ENCODE measurements around the gene MPLKIP. TPM values are rescaled to one million over a fixed set of nuclear protein-coding genes. Genes with fewer than 3 reads are reported as not detected.
"Not testable (repeated sequence)": the region's sequence is repeated elsewhere in the genome, so short reads cannot be mapped to it uniquely, and the experiment has no call there.

MPLKIP gene
- total RNA-seq, 3 donors from 2014 or later: 28.5 to 50.6 (median 50.1) TPM

DNA sequence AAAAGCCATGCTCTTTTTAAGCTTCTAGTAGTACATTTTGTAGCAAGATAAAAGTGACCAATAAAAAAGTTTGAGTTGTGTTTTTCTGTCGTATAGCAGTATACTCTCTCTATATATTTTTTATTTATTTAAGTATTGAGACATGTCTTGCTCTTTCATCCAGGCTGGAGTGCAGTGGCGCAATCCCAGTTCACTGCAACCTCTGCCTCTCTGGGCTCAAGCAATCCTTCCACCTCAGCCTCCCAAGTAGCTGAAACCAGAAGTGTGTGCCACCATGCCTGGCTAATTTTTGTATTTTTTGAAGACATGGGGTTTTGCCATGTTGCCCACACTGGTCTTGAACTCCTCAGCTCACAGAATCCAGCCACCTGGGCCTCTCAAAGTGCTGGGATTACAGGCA lies 3.1 kb upstream of the MPLKIP start:
- H3K36me3 ChIP-seq: no peaks in the 10 kb centered on the region
- no peak for DNase-seq (ENCODE audit: low spot score in 2 of 2)
- no peaks in the 10 kb centered on the region for H3K27me3 ChIP-seq
- no peak overlapping the region for H3K27ac ChIP-seq
- TF ChIP-seq POLR2AphosphoS5 (IDR thresholded peaks at IDR 0.05) (no peak), POLR2A (IDR thresholded peaks at IDR 0.05) (no peak)
- TF ChIP-seq, protein P1, sequence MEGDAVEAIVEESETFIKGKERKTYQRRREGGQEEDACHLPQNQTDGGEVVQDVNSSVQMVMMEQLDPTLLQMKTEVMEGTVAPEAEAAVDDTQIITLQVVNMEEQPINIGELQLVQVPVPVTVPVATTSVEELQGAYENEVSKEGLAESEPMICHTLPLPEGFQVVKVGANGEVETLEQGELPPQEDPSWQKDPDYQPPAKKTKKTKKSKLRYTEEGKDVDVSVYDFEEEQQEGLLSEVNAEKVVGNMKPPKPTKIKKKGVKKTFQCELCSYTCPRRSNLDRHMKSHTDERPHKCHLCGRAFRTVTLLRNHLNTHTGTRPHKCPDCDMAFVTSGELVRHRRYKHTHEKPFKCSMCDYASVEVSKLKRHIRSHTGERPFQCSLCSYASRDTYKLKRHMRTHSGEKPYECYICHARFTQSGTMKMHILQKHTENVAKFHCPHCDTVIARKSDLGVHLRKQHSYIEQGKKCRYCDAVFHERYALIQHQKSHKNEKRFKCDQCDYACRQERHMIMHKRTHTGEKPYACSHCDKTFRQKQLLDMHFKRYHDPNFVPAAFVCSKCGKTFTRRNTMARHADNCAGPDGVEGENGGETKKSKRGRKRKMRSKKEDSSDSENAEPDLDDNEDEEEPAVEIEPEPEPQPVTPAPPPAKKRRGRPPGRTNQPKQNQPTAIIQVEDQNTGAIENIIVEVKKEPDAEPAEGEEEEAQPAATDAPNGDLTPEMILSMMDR (IDR thresholded peaks at IDR 0.05): no peak
- peaks cover 0 to 5% of the 10 kb centered on the region in 2 donors for H3K4me1 ChIP-seq
- intact Hi-C loops (cut with DNase I; ENCODE audit: low total_unique reads): no loop called here
- H3K4me3 ChIP-seq: no peak overlapping the region
- H3K9me3 ChIP-seq: no peaks in the 10 kb centered on the region

DNA sequence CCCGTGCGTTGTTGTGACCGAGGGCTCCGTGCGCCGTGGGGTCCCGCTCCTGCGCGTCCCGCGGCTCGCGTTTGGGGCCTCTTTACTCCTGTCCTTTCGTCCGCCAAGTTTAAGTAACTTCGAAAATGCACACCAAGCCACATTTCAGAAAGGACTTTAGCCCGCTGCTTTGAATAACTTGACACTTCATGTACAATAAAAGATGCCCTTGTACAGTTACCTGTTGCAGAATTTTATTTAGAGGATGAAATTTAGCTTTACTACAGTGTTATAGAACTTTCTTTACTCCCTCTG lies 842 bp upstream of the MPLKIP start:
- Histone ChIP-seq H3K4me3 (peak overlapping the region; percentile 91 to 97 (median 97)), H3K27me3 (no peaks in the 10 kb centered on the region), H3K9me3 (no peaks in the 10 kb centered on the region), H3K36me3 (no peaks in the 10 kb centered on the region), H3K4me1 (peaks cover 0 to 5% of the 10 kb centered on the region in 2 donors), H3K27ac (peak overlapping the region; percentile 84 to 90)
- no peak for DNase-seq (ENCODE audit: low spot score in 2 of 2)
- TF ChIP-seq POLR2A (IDR thresholded peaks at IDR 0.05): no peak
- TF ChIP-seq, protein P1 (IDR thresholded peaks at IDR 0.05): no peak
- no peak for TF ChIP-seq POLR2AphosphoS5 (IDR thresholded peaks at IDR 0.05)
- intact Hi-C loops (cut with DNase I; ENCODE audit: low total_unique reads): no loop called here

DNA sequence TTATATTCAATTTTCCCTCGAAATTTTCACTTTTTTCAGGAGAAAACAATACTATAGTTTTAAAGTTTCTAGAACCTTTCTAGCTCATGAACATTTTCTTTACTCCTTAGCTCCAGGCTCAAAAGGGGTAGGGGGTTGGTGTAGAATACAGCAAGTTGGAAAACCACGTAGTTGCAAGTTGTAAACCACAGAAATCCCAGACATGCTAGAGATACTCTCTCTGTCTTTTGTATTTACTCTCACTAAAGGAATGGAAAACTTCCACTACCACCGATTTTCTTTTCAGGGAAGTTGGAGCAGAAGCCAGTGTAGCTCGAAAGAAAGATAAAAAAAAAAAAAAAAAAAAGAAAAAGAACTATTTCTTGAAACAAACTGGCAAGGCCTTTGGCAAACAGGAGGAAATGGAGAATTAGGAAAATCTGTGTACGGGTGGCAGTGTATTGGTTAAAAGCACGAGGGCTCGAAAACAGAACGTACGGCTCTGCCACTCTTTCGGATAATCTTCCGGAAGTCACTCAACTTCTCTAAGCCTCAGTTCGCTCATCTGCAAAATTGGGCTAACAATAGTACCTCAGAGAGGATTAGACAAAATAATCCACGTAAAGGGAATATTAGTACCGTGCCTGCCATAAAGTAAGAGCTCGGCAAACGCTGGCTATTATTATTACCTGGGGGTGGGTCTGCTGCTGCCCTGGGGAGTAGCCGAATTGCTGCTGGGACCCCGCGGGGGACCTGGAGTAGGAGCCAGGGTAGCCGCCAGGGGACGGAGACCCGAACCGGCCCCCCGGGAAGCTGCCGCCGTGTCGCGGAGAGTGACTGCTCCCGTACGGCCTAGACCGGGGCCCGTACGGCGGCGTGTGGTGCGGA lies 628 bp downstream of the MPLKIP start:
- no peak for DNase-seq (ENCODE audit: low spot score in 2 of 2)
- TF ChIP-seq POLR2A (IDR thresholded peaks at IDR 0.05) (no peak), POLR2AphosphoS5 (IDR thresholded peaks at IDR 0.05) (no peak)
- TF ChIP-seq, protein P1 (IDR thresholded peaks at IDR 0.05): no peak
- H3K4me3 ChIP-seq: peak overlapping the region; percentile 91 to 97 (median 97)
- H3K36me3 ChIP-seq: no peaks in the 10 kb centered on the region
- H3K9me3 ChIP-seq: no peaks in the 10 kb centered on the region
- intact Hi-C loops (cut with DNase I; ENCODE audit: low total_unique reads): no loop called here
- H3K27ac ChIP-seq: peak overlapping the region; percentile 84 to 90
- H3K27me3 ChIP-seq: no peaks in the 10 kb centered on the region
- H3K4me1 ChIP-seq: peaks cover 0 to 5% of the 10 kb centered on the region in 2 donors

DNA sequence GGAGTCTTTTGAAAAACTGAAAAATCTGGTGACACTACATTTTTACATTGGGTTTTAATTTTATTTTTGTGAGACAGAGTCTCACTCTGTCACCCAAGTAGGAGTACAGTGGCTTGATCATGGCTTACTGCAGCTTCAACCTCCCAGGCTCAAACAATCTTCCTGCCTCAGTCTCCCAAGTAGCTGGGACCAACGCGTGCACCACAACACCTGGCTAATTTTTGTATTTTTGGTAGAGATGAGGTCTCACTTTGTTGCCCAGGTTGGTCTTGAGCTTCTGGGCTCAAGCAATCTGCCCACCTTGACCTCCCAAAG lies 11.5 kb downstream of the MPLKIP start:
- TF ChIP-seq, protein P1 (IDR thresholded peaks at IDR 0.05): no peak
- TF ChIP-seq POLR2A (IDR thresholded peaks at IDR 0.05) (no peak), POLR2AphosphoS5 (IDR thresholded peaks at IDR 0.05) (no peak)
- intact Hi-C loops (cut with DNase I; ENCODE audit: low total_unique reads): no loop called here
- H3K4me1 ChIP-seq: no peaks in the 10 kb centered on the region

DNA sequence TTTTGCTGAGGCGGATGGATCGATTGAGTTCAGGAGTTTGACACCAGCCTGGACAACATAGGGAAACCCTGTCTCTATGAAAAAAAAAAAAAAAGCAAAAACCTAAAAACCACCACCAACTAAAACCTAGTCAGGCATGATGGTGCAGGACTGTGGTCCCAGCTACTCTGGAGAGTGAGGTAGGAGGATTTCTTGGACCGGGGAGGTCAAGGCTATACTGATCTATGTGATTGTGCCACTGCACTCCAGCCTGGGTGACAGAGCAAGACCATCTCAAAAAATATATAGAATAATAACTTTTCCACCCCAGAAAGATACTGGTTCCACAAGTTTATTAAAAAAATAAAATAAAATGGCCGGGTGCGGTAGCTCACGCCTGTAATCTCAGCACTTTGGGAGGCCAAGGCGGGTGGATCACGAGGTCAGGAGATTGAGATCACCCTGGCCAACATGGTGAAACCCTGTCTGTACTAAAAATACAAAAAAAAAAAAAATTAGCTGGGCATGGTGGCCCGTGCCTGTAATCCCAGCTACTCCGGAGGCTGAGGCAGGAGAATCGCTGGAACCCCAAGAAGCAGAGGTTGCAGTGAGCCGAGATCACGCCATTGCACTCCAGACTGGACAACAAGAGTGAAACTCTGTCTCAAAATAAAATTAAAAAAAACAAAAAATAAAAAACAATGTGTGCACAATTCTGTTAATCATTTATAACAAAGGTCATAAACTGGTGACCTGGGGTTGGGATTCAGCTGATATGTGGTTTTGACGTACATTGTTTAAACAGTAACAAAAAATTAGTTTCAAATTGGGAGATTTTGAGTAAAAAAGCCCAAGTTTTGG lies 12.1 kb downstream of the MPLKIP start:
- H3K9me3 ChIP-seq; H3K4me3 ChIP-seq; H3K36me3 ChIP-seq; H3K27me3 ChIP-seq; H3K4me1 ChIP-seq; DNase-seq (ENCODE audit: low spot score in 2 of 2); intact Hi-C loops (cut with DNase I; ENCODE audit: low total_unique reads); H3K27ac ChIP-seq: not testable (repeated sequence)

More for the DNA sequence above, 11.5 kb downstream of the MPLKIP start:
- Histone ChIP-seq H3K36me3 (no peaks in the 10 kb centered on the region), H3K4me3 (no peak overlapping the region), H3K27me3 (no peaks in the 10 kb centered on the region), H3K27ac (no peak overlapping the region), H3K9me3 (no peaks in the 10 kb centered on the region)
- no peak for DNase-seq (ENCODE audit: low spot score in 2 of 2)

Data from breast epithelium (tissue), 4 donors.